OCI-LY3 (cell line): ENCODE results near the gene PKP1.

Experiments
- CTCF ChIP-seq: fragments of 200-600, 300-600 bp; sonication (generic); IDR thresholded peaks from 2 replicates; pipeline ENCODE4 v1.5.1; 2014; ENCODE audit warnings: antibody characterized with exemption, low read length, low read depth
- EZH2phosphoT487 ChIP-seq: fragments of 200-600 bp; shearing (Covaris generic); IDR thresholded peaks from 2 replicates; pipeline ENCODE4 v1.6.1; 2018; ENCODE audit warnings: antibody characterized with exemption, mixed run types, low read depth

GRCh38 chr1:201319631-201320030 lies 36.3 kb downstream of the PKP1 start:
- TF ChIP-seq CTCF (no peak), EZH2phosphoT487 (no peak)
